OCI-LY7 (cell line): ENCODE results near the gene FAM120B.

ENCODE experiments used
- CTCF ChIP-seq: fragments of 200-600 bp; sonication (generic); conservative IDR thresholded peaks from 2 replicates; pipeline ENCODE4 v1.5.1; 2014; ENCODE audit warnings: mild to moderate bottlenecking, antibody characterized with exemption, low read length, moderate library complexity, mixed read lengths
- EZH2phosphoT487 ChIP-seq: fragments of 200-600 bp; sonication (generic); IDR thresholded peaks from 2 replicates; pipeline ENCODE4 v1.6.1; 2018; ENCODE audit warnings: low read depth, borderline replicate concordance, mild to moderate bottlenecking, mixed run types, antibody characterized with exemption, low read length, moderate library complexity, mixed read lengths

GRCh38 chr6:170286934-170287265 lies 19.7 kb upstream of the FAM120B start:
- TF ChIP-seq EZH2phosphoT487 = no peak
- TF ChIP-seq CTCF = no peak
